HG03097 (cell line): ENCODE results near the gene CHL1.

ENCODE experiments used
- ATAC-seq: cut with Tn5 transposase; IDR thresholded peaks from one replicate; pipeline ENCODE4 v1.9.1; 2021; ENCODE audit not compliant: unreplicated experiment, low FRiP score

Gene CHL1

GRCh38 chr3:212432-212831 is 15.9 kb downstream of the CHL1 start:
- peak; percentile 81 for ATAC-seq

DNA sequence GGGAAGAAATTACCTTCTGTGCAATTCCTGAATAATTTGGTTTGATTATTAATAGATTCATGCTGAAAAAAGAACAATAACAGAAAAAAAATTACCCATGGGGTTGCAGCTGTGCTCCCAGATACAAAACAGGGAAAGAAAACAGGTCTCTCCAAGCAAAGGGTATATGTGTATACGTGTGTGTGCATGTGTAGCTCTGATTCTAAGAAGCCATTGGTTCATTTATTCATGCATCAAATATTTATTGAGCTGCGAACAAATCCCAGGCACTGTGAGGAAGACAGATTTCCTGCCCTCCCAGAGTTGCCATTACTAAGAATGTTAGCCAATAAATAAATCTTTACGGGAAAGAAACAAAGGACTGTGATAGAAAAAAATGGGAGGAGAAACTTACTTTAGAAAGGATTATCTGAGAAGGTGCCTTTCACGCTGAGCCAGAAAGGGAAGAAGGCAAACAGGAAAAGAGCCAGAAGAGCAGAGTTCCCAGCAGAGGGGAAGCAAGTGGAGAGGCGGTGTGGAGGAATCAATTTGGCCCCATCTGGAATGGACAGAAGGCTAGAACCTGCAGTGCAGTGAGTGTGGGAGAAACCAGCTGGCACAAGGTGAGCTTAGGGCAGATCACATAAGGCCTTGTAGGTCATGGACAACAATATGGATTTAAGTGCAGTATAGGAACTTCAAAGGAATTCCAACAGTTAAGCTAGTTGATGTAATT is 20.7 kb downstream of the CHL1 start:
- no peak for ATAC-seq

GRCh38 chr3:217948-218347 is 21.4 kb downstream of the CHL1 start:
- ATAC-seq: no peak

- no peak for ATAC-seq
Observed at GRCh38 chr3:228442-229182, 32.0 kb downstream of the CHL1 start.

DNA sequence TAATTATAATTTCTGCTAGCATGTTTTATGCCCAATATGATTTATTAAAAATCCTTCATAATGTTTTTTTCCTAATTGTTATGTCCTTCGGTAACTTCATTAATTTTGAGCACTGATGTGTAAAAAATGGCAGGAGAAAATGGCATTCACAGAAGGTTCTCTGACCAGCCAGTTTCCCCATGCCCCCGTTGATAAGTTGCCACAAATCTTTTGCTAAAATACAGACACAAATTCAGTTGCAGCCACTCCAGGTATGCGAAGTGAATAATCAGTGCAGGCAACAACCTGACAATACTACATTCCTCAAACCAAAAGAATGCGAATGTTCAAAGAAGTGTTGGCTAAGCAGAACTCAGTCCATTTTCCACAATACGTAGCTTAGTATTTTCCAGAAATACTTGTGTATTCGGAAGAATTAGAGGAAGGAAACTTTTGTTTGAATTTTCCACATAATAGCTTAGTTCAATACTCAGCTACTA is 32.7 kb downstream of the CHL1 start:
- no peak for ATAC-seq

DNA sequence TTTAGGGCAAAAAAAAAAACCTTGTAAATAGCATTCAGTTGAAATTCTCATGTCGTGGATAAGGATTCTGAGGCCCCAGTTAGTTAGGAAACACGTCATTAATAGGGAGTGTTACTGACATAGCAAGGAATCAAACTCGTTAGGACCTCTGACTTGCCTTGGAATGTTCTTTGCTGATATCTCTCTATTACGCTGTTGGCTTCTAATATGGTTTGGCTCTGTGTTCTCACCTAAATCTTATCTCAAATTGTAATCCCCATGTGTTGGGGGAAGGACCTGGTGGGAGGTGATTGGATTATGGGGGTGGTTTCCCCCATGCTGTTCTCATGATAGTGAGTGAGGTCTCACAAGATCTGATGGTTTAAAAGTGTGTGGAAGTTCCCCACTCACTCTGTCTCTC is 40.3 kb downstream of the CHL1 start:
- ATAC-seq: no peak

GRCh38 chr3:242602-243355 is 46.2 kb downstream of the CHL1 start:
- no peak for ATAC-seq

- ATAC-seq: no peak
Observed at GRCh38 chr3:243356-243725, 46.8 kb downstream of the CHL1 start.

GRCh38 chr3:244041-244440 is 47.5 kb downstream of the CHL1 start:
- ATAC-seq: no peak

GRCh38 chr3:247916-248315 is 51.4 kb downstream of the CHL1 start:
- ATAC-seq: no peak

DNA sequence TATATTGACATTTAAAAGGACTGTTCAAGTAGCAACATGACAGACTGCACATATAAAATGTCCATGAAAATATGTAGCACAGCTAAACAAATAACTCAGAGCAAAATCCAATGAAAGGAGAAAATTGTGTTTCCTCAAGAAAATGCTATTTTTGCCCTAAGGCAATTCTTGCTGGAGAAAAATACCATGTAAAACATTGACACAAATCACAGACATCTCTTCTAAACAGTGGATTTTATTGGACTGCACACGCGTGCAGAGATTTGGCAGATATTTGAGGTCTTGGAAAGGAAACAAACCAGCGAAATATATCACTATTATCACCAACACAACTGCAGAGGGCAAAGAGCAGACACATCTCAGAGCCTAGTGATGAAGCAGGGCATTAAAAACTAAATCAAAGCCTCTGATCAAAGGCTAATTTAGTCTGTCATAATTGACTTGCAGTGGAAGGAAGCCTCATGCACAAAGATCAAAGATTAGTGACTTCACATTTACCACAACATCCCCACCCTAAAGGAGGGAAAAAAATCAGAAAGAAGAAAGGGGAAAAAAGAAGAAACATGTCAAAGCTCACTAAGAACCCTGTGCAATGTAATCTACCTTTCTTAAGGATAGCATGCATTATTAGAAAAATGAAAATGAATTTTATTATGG is 52.4 kb downstream of the CHL1 start:
- ATAC-seq: no peak

DNA sequence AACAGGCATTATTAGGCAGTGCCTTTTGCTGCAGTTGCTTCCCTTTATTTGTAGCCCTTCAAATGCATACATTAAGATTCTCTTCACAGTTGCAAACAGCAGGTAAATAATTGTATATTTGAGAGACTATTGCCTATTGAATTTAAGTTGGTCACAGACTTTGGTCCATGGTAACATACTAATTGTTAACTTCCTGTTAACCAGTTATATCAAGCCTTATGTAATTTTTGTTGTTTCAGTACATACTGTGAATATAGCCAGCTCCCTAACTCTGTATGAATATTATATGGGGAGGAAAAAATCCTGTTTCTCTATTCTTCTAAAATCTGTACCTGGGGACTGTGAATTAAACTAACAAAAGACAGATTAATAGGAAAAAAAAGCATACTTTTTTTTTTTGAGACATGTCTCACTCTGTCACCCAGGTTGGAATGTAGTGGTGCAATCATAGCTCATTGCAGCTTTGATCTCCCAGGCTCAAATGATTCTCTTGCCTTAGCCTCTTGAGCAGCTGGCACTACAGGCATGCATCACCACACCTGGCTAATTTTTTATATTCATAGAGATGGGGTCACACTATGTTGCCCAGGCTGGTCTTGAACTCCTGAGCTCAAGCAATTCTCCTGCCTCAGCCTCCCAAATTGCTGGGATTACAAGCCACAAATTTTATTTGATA is 53.2 kb downstream of the CHL1 start:
- no peak for ATAC-seq

DNA sequence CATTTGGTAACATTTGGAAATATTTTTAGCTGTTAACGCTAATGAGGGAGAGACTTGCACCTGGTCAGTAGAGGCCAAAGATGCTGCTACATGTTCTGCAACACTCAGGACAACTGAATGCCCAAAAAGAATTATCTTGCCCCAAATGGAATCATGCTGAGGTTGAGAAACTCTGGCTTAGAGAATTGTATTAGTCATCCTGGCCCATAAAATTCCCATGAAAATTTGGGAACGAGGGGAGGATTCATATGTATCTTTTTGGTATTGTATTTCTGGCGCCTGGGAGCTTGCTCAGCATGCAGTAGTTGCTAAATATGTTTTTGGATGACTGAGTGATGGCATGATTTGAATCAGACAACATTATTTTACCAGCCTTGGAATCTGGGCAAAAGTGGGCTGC is 59.9 kb downstream of the CHL1 start:
- no peak for ATAC-seq

- ATAC-seq: no peak
Observed at GRCh38 chr3:257826-258225, 61.3 kb downstream of the CHL1 start.

DNA sequence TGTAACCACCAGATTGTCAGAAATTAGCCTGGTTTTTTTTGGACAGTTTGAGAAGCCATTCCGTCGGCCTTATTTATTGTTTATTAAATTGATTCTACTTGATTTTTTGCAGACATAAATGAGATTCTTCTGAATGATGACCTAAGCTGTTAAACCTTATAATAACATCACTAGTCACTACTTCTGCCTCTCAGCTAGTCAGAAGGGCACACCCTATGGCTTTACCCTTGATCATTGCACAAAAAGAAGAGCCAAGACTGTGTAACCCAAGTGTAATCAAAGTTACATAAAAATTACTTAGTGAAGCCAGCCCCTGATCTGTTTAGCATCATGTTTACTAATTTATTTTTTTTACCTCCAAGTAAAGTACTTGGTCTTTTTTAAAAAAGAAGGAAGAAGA is 64.3 kb downstream of the CHL1 start:
- ATAC-seq: no peak

- no peak for ATAC-seq
Observed at GRCh38 chr3:263393-263792, 66.8 kb downstream of the CHL1 start.

DNA sequence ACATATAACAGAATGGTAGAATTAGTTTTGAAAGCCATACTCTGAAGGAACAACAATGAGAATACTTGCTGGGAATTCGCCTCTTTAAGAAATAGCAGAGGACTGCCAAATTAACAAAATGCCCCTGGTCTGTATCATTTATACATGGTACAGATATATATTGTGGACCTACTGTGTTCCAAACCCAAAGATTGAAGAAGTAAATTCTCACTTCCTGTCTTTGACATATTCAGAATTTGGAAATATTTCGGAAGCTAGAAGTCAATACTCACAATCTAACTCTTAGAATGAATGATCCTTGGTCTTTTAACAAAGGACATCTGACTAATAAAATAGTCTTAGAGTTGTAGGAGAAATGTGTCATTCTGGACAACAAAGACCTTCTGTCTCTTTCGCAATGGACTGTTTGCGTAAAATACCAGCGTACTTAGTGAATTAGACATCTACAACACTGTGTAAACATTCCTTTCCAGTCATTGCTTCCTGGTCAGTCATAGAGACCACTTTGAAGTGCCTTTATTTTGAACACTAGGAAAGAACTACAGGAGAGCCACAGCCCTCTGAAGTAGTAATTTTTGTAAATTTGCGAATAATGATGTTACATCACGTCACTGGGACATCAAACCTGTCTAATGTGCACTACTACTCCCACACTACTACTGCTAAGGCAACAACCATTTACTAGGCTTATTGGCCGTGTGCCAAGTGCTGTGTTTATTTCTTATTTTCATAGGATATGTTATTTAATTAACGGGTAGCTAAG is 68.0 kb downstream of the CHL1 start:
- ATAC-seq: no peak

GRCh38 chr3:267101-267500 is 70.5 kb downstream of the CHL1 start:
- ATAC-seq: no peak

DNA sequence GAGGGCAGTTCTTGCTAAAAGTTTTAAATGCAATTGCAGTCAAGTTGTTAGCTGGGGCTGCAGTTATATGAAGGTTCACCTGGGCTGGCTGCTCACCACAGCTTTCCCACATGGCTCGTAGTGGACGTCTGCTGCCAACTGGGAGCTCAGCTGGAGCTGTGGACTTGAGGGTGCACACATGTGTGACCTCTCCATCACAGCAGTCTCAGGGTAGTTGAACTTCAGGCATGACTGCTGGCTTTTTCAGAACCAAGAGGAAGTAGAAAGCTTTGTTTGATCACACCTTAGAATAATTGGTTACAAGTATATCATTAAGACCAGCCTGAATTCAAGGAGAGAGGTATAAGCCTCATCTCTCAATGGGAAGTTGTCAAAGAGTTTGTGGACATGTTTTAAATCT is 74.1 kb downstream of the CHL1 start:
- ATAC-seq: no peak

DNA sequence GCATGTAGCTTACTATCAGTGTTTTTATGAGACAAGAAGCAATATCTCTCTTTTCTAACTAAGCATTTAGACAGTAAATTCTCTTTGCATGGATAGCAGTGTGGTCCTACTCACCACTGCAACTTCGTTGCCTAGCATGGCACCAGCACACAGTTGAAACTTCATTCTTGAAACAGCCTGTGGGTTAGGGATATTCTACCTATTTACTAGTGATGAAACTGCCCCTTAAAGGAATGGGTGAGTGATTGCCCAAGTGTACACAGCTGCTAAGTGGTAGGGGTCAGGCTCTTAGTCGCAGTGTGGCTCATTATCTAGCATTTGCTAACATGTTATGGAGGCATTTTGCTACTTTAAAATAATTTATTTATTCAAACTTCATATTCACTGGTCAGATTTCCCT is 78.4 kb downstream of the CHL1 start:
- no peak for ATAC-seq
